H1 (cell line): ENCODE data around the gene LEMD2. TPM values are rescaled to one million over a fixed set of nuclear protein-coding genes. Genes with fewer than 3 reads are reported as not detected.

Source experiments
- CTCF ChIA-PET: fragments of 300-600 bp; sonication (Branson Sonifier 250); formaldehyde crosslinking; loops from one replicate; lab custom pipeline; 2021; ENCODE audit not compliant: partially characterized antibody; lab: Charles Lee
- POLR2A ChIA-PET: fragments of 300-600 bp; sonication (Branson Sonifier 250); formaldehyde crosslinking; loops from one replicate; lab custom pipeline; 2021; ENCODE audit warnings: inconsistent platforms; ENCODE audit not compliant: partially characterized antibody; lab: Charles Lee
- DNase-seq, 2 experiments: peaks; one replicate each; pipeline versions ENCODE4 v3.0.0 to v3.0.0-alpha.2; 2010 to 2022; ENCODE audit warnings: low spot score in 2 of 2, low read depth in 1 of 2, mixed read lengths in 1 of 2
- FAIRE-seq: peaks from 2 replicates; lab custom pipeline; 2011; peaks lifted over from hg19 to GRCh38; lab: Jason Lieb, UNC
- H2AFZ ChIP-seq: 2 replicates; pipeline ENCODE4 v1.8.1; 2012; ENCODE audit warnings: low read length, inconsistent platforms
- H2AK5ac ChIP-seq: 2 replicates; pipeline ENCODE4 v1.6.1; 2013; ENCODE audit warnings: low read depth, low read length
- H2BK120ac ChIP-seq: replicated peaks from 2 replicates; pipeline ENCODE3; 2013; ENCODE audit warnings: low read depth, low read length, inconsistent platforms
- H2BK12ac ChIP-seq: 2 replicates; pipeline ENCODE4 v1.6.1; 2013; ENCODE audit warnings: low read depth, low read length
- H2BK15ac ChIP-seq: 2 replicates; pipeline ENCODE4 v1.6.1; 2013; ENCODE audit warnings: low read length
- H2BK20ac ChIP-seq: 2 replicates; pipeline ENCODE4 v1.6.1; 2013; ENCODE audit warnings: low read length
- H2BK5ac ChIP-seq: 2 replicates; pipeline ENCODE4 v1.6.1; 2013; ENCODE audit warnings: low read depth, low read length
- H3K14ac ChIP-seq: 2 replicates; pipeline ENCODE4 v1.6.1; 2013; ENCODE audit warnings: inconsistent platforms; ENCODE audit not compliant: insufficient read length
- H3K18ac ChIP-seq: 2 replicates; pipeline ENCODE4 v1.6.1; 2013; ENCODE audit warnings: low read length; ENCODE audit errors: extremely low read depth
- H3K23ac ChIP-seq: 2 replicates; pipeline ENCODE4 v1.6.1; 2013; ENCODE audit warnings: inconsistent platforms; ENCODE audit not compliant: insufficient read length
- H3K23me2 ChIP-seq: 2 replicates; pipeline ENCODE4 v1.6.1; 2013; ENCODE audit warnings: low read depth, low read length
- H3K27ac ChIP-seq: 2 replicates; pipeline ENCODE4 v1.6.1; 2011; ENCODE audit warnings: low read depth, low read length, inconsistent platforms
- H3K27me3 ChIP-seq, 4 experiments: replicated peaks in 1 of 4; 1 replicate in 1 of 4; 2 replicates in 3 of 4; pipeline versions ENCODE4 v1.6.1 to v1.8.1; 2011 to 2013; ENCODE audit warnings: low read length in 3 of 4, mild to moderate bottlenecking in 3 of 4, inconsistent platforms in 2 of 4, mixed read lengths in 2 of 4, moderate library complexity in 1 of 4; ENCODE audit not compliant: control insufficient read depth in 3 of 4, insufficient read depth in 3 of 4; ENCODE audit errors: extremely low read depth in 1 of 4
- H3K36me3 ChIP-seq, 4 experiments: 2 replicates each; pipeline versions ENCODE4 v1.6.1 to v1.8.1; 2011 to 2013; ENCODE audit warnings: mild to moderate bottlenecking in 4 of 4, low read length in 3 of 4, moderate library complexity in 2 of 4, control low read depth in 1 of 4, inconsistent platforms in 1 of 4; ENCODE audit not compliant: insufficient read depth in 4 of 4, control insufficient read depth in 2 of 4
- H3K4ac ChIP-seq: replicated peaks from 2 replicates; pipeline ENCODE3; 2013; ENCODE audit warnings: low read length, low read depth, mixed read lengths, inconsistent platforms; ENCODE audit not compliant: insufficient read length
- H3K4me1 ChIP-seq, 4 experiments: replicated peaks in 1 of 4; 1 replicate in 1 of 4; 2 replicates in 3 of 4; pipeline versions ENCODE4 v1.6.1 to v1.8.1; 2011 to 2013; ENCODE audit warnings: low read length in 3 of 4, inconsistent platforms in 2 of 4, mixed read lengths in 1 of 4; ENCODE audit not compliant: insufficient read depth in 4 of 4, control insufficient read depth in 3 of 4
- H3K4me2 ChIP-seq, 2 experiments: 2 replicates each; pipeline versions ENCODE4 v1.6.1 to v1.8.1; 2011 to 2013; ENCODE audit warnings: low read depth in 2 of 2, low read length in 2 of 2, control low read depth in 1 of 2, inconsistent platforms in 1 of 2, mild to moderate bottlenecking in 1 of 2; ENCODE audit not compliant: insufficient read depth in 1 of 2
- H3K4me3 ChIP-seq, 4 experiments: fragments of 200-600, 300-600 bp in 1 of 4; sonication (generic), shearing (Covaris generic), sonication (Bioruptor Twin) in 1 of 4; 2 replicates each; pipeline versions ENCODE4 v1.5.1 to v1.8.1; 2011 to 2016; ENCODE audit warnings: low read length in 4 of 4, low read depth in 3 of 4, control low read depth in 2 of 4, inconsistent platforms in 2 of 4, mild to moderate bottlenecking in 2 of 4, mixed read lengths in 1 of 4, moderate library complexity in 1 of 4; ENCODE audit not compliant: insufficient read depth in 2 of 4; ENCODE audit errors: extremely low read depth in 1 of 4
- H3K56ac ChIP-seq: replicated peaks from 2 replicates; pipeline ENCODE3; 2013; ENCODE audit warnings: low read depth, mild to moderate bottlenecking, mixed read lengths, low read length, inconsistent platforms; ENCODE audit not compliant: insufficient read length
- H3K79me1 ChIP-seq: 2 replicates; pipeline ENCODE4 v1.6.1; 2013; ENCODE audit warnings: low read depth, low read length, control low read depth
- H3K79me2 ChIP-seq, 2 experiments: 2 replicates each; pipeline versions ENCODE4 v1.6.1 to v1.8.1; 2012 to 2013; ENCODE audit warnings: low read length in 2 of 2, mild to moderate bottlenecking in 2 of 2, inconsistent platforms in 1 of 2; ENCODE audit not compliant: insufficient read depth in 2 of 2, control insufficient read depth in 1 of 2
- H3K9ac ChIP-seq, 4 experiments: replicated peaks in 1 of 4; 1 replicate in 1 of 4; 2 replicates in 3 of 4; pipeline versions ENCODE4 v1.6.1 to v1.8.1; 2011 to 2013; ENCODE audit warnings: low read depth in 3 of 4, low read length in 3 of 4, control low read depth in 2 of 4, mild to moderate bottlenecking in 2 of 4, moderate library complexity in 2 of 4, inconsistent platforms in 1 of 4; ENCODE audit errors: extremely low read depth in 1 of 4
- H3K9me3 ChIP-seq, 2 experiments: 2 replicates each; pipeline versions ENCODE4 v1.6.1 to v1.8.1; 2012 to 2013; ENCODE audit warnings: mild to moderate bottlenecking in 2 of 2, moderate library complexity in 2 of 2, control low read depth in 1 of 2, inconsistent platforms in 1 of 2, low read depth in 1 of 2, low read length in 1 of 2, mixed read lengths in 1 of 2; ENCODE audit not compliant: insufficient read depth in 2 of 2
- H4K20me1 ChIP-seq, 2 experiments: replicated peaks in 1 of 2; 2 replicates each; pipeline versions ENCODE3 to v1.8.1; 2011 to 2013; ENCODE audit warnings: inconsistent platforms in 2 of 2, low read length in 2 of 2, mild to moderate bottlenecking in 1 of 2; ENCODE audit not compliant: insufficient read depth in 2 of 2, control insufficient read depth in 1 of 2
- H4K5ac ChIP-seq: 2 replicates; pipeline ENCODE4 v1.6.1; 2013; ENCODE audit warnings: low read length, low read depth, mixed read lengths, inconsistent platforms; ENCODE audit not compliant: insufficient read length
- H4K8ac ChIP-seq: 2 replicates; pipeline ENCODE4 v1.8.0; 2013; ENCODE audit warnings: mild to moderate bottlenecking, moderate library complexity, low read length, inconsistent platforms; ENCODE audit not compliant: insufficient read depth; ENCODE audit errors: extremely low read depth
- H4K91ac ChIP-seq: replicated peaks from 2 replicates; pipeline ENCODE3; 2013; ENCODE audit warnings: low read length, mixed read lengths, inconsistent platforms; ENCODE audit not compliant: insufficient read length
- GABPA ChIP-seq: IDR thresholded peaks from 2 replicates; pipeline ENCODE4 v1.6.1; 2011; ENCODE audit warnings: mild to moderate bottlenecking, low read length, moderate library complexity, borderline replicate concordance; ENCODE audit not compliant: insufficient read depth
- POLR2AphosphoS5 ChIP-seq: IDR thresholded peaks from 2 replicates; pipeline ENCODE4 v1.6.1; 2011; ENCODE audit warnings: low read depth, low read length
- POU5F1 ChIP-seq: IDR thresholded peaks from 2 replicates; pipeline ENCODE4 v1.6.1; 2011; ENCODE audit warnings: low read depth, mild to moderate bottlenecking, low read length, moderate library complexity
- WGBS, 2 experiments: shearing (Covaris generic) in 1 of 2; methylation state at CpG; one replicate each; pipeline versions ENCODE4 v1.1.6 to v1.1.7; 2013 to 2015; ENCODE audit warnings: low lambda C conversion rate in 2 of 2, mixed read lengths in 2 of 2, inconsistent platforms in 1 of 2, low coverage in 1 of 2, missing lambda C conversion rate in 1 of 2; ENCODE audit not compliant: insufficient replicate concordance in 2 of 2, insufficient coverage in 1 of 2, insufficient read length in 1 of 2; ENCODE audit errors: extremely low coverage in 1 of 2, missing lambda C conversion rate in 1 of 2; 5-methylcytosine and 5-hydroxymethylcytosine counted together
- polyA plus RNA-seq, 7 experiments: library from polyadenylated mRNA; depleted of rRNA in 3 of 7; stranded (reverse) in 5 of 7; unstranded in 2 of 7; fragments of >200 nt in 5 of 7; fragments of 200-250 nt in 2 of 7; gene quantifications; 1 replicate in 5 of 7; 2 replicates in 1 of 7; 4 replicates in 1 of 7; pipeline versions ENCODE4 v1.2.1 to v1.2.3, GENCODE V29; 2011 to 2013; ENCODE audit warnings: missing spikeins in 2 of 7, mixed read lengths in 2 of 7
- total RNA-seq: library from RNA; stranded (reverse); fragmentation: NEBNext Ultra II Directional; extraction: Animal tissue kit (Norgen Biotek cat#: 25700); gene quantifications from 2 replicates; pipeline ENCODE4 v1.2.1, GENCODE V29; 2021

LEMD2 gene
- total and polyA plus RNA-seq, 2 of the 8 experiments (the other 6 are each of a cell fraction or from before 2014, with no cell fraction given): 32.7 to 57.3 TPM

DNA sequence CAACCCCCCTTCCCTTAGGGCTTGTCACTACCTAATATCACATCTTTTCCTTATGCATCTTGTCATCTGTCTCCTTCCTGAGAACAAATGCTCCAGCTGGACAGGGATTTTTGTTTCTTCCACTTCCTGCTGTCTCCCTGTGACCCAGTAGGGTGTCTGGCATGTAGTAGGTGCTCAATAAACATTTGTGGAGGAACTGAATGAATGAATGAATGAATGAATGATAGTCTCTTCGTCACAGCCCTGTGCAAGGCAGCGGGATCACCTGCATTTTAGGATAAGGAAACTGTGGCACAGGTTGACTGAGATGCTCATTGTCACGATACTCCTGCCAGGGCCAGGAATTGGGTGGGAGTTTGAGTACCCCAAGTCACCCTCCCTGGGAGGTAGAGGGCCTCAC, 14.2 kb downstream of the LEMD2 start:
- no peak overlapping the region for H2BK20ac ChIP-seq
- no peak overlapping the region for H3K4me3 ChIP-seq
- no peak overlapping the region for H2BK12ac ChIP-seq
- H4K5ac ChIP-seq: no peak overlapping the region
- no peak overlapping the region for H2AFZ ChIP-seq
- H3K18ac ChIP-seq: no peak overlapping the region
- no peak overlapping the region; the same call in 1 of the 2 replicates for H4K8ac ChIP-seq
- ChIA-PET CTCF (interaction anchor here (1.2 to 14.3 kb wide), 7 partner anchors 16 to 252 kb away, joined by 3 to 156 read pairs (median 49); partner anchors contain the start of gene UQCC2), POLR2A (interaction anchor here (1.0 to 1.2 kb wide), 3 partner anchors 11 to 43 kb away, joined by 3 to 5 read pairs (median 3); no protein-coding TSS in a partner anchor)
- H3K4ac ChIP-seq: no peak overlapping the region
- no peaks in the 10 kb centered on the region for H3K79me2 ChIP-seq
- H3K9ac ChIP-seq: no peak overlapping the region
- H4K20me1 ChIP-seq: peaks cover 0 to 6% of the 10 kb centered on the region in 2 experiments
- no peak overlapping the region for H4K91ac ChIP-seq
- H3K36me3 ChIP-seq: peaks cover 26 to 72% (median 44%) of the 10 kb centered on the region in 4 experiments
- H3K4me1 ChIP-seq: peaks cover 12 to 37% (median 30%) of the 10 kb centered on the region in 4 experiments
- no peak overlapping the region for H3K23ac ChIP-seq
- no peak overlapping the region for H3K4me2 ChIP-seq
- H3K27ac ChIP-seq: no peak overlapping the region
- H2BK15ac ChIP-seq: no peak overlapping the region
- H3K79me1 ChIP-seq: no peaks in the 10 kb centered on the region
- H3K23me2 ChIP-seq: no peaks in the 10 kb centered on the region
- no peaks in the 10 kb centered on the region for H3K27me3 ChIP-seq
- 100% methylated on average over 3 of the region's 3 CpGs; no CpG with 5 or more reads in 1 of the 2 experiments for WGBS, 2 experiments
- DNase-seq: no peak
- no peak overlapping the region for H2BK5ac ChIP-seq
- no peak overlapping the region for H2AK5ac ChIP-seq
- H3K56ac ChIP-seq: no peak overlapping the region
- H2BK120ac ChIP-seq: no peak overlapping the region
- no peak overlapping the region for H3K14ac ChIP-seq
- no peak for TF ChIP-seq GABPA
- no peak for TF ChIP-seq POLR2AphosphoS5
- TF ChIP-seq POU5F1: no peak
- no peaks in the 10 kb centered on the region for H3K9me3 ChIP-seq
- no peak for FAIRE-seq
